SJSA1 (cell line): ENCODE results near the gene KRT12. TPM values are rescaled to one million over a fixed set of nuclear protein-coding genes. Genes with fewer than 3 reads are reported as not detected.
"Not testable (repeated sequence)": the region's sequence is repeated elsewhere in the genome, so short reads cannot be mapped to it uniquely, and the experiment has no call there.

Source experiments
- DNase-seq, 2 experiments: peaks; one replicate each; pipeline ENCODE4 v3.0.0-alpha.2; 2015 to 2020; ENCODE audit warnings: low spot score in 2 of 2, low read depth in 1 of 2
- H3K27ac ChIP-seq: fragments of 250-450 bp; sonication (Bioruptor Pico); 2 replicates; pipeline ENCODE4 v1.5.1; 2020; ENCODE audit warnings: mild to moderate bottlenecking, moderate library complexity
- H3K27me3 ChIP-seq: fragments of 250-450 bp; sonication (Bioruptor Pico); replicated peaks from 2 replicates; pipeline ENCODE4 v1.5.1; 2020; ENCODE audit warnings: mild to moderate bottlenecking, moderate library complexity
- H3K36me3 ChIP-seq: fragments of 250-450 bp; sonication (Bioruptor Pico); 2 replicates; pipeline ENCODE4 v1.5.1; 2020; ENCODE audit warnings: mild to moderate bottlenecking
- H3K4me1 ChIP-seq: fragments of 250-450 bp; sonication (Bioruptor Pico); replicated peaks from 2 replicates; pipeline ENCODE4 v1.6.1; 2021; ENCODE audit warnings: mild to moderate bottlenecking
- H3K4me3 ChIP-seq: fragments of 250-450 bp; sonication (Bioruptor Pico); 2 replicates; pipeline ENCODE4 v1.5.1; 2020; ENCODE audit warnings: mild to moderate bottlenecking
- H3K9me3 ChIP-seq: fragments of 250-450 bp; sonication (Bioruptor Pico); replicated peaks from 2 replicates; pipeline ENCODE4 v1.5.1; 2020; ENCODE audit warnings: mild to moderate bottlenecking
- total RNA-seq: library from RNA; depleted of rRNA; stranded (reverse); fragments of >200 nt; shearing (Covaris generic); gene quantifications from 2 replicates; pipeline ENCODE4 v1.2.3, GENCODE V29; 2014

The KRT12 gene
- total RNA-seq, 1 experiment from 2014 or later, result not detected

- no peak within 1 kb of the TSS for H3K4me3 ChIP-seq
- H3K9me3 ChIP-seq, result no peaks in the 10 kb centered on the region
- H3K27ac ChIP-seq, result no peak within 1 kb of the TSS
- peaks cover 34% of the 10 kb centered on the region for H3K4me1 ChIP-seq
- no peaks in the 10 kb centered on the region for H3K27me3 ChIP-seq
- DNase-seq, result no peak
- peaks cover 10% of the 10 kb centered on the region for H3K36me3 ChIP-seq
These were observed 44.8 kb downstream of the KRT12 start, which contains the start of gene KRT10 for GRCh38 chr17:40822132-40822812. Gene KRT10 (minus strand): TSS chr17:40822614. CDS start chr17:40822585, 29 bp downstream.

DNA sequence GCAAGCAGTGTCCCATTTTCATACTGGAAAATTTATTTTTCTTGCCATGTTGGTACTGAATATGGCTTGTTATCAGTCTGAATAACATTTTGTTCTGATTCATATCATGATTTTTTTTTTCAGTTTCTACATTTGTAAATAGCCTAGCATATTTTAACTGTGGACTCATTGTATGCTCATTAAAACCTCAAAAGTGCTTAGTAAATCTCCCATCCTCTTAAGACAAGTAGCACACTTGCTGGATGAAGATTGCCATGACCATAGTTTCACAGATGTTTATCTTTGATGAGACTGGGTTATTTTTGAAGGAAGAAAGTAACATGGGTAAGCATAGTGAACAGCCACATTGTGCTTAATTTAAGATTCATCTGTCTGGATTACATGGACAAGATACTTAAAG is 45.5 kb downstream of the KRT12 start:
- Histone ChIP-seq H3K4me1 (peaks cover 34% of the 10 kb centered on the region), H3K36me3 (peaks cover 17% of the 10 kb centered on the region), H3K9me3 (no peaks in the 10 kb centered on the region), H3K27ac (no peak overlapping the region), H3K27me3 (no peaks in the 10 kb centered on the region), H3K4me3 (no peak overlapping the region)
- peak in 1 of 2 experiments; percentile 28 for DNase-seq

DNA sequence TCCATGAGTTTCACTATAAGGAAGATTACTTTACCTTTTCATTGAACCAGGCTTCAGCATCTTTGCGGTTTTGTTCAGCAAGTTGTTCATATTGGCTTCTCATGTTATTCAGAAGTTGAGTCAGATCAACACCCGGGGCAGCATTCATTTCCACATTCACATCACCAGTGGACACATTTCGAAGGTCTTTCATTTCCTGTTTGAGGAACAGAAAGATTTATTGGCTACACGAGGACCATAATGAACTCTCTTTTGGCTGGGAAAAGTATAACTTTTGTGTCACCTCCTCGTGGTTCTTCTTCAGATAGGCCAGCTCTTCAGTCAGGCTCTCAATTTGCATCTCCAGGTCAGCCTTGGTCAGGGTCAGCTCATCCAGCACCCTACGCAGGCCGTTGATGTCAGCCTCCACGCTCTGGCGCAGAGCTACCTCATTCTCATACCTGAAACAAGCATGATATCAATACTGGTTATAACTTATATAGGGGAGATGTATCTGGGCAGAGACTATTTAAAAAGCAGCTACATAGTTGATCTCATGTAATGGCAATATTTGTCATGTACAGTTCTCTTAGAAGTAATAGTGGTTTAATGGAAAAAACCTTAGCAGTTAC is 46.7 kb downstream of the KRT12 start:
- peaks cover 34% of the 10 kb centered on the region for H3K4me1 ChIP-seq
- H3K9me3 ChIP-seq, result no peaks in the 10 kb centered on the region
- peaks cover 18% of the 10 kb centered on the region for H3K36me3 ChIP-seq
- no peak for DNase-seq
- H3K27me3 ChIP-seq, result no peaks in the 10 kb centered on the region
- no peak overlapping the region for H3K27ac ChIP-seq
- no peak overlapping the region for H3K4me3 ChIP-seq

DNA sequence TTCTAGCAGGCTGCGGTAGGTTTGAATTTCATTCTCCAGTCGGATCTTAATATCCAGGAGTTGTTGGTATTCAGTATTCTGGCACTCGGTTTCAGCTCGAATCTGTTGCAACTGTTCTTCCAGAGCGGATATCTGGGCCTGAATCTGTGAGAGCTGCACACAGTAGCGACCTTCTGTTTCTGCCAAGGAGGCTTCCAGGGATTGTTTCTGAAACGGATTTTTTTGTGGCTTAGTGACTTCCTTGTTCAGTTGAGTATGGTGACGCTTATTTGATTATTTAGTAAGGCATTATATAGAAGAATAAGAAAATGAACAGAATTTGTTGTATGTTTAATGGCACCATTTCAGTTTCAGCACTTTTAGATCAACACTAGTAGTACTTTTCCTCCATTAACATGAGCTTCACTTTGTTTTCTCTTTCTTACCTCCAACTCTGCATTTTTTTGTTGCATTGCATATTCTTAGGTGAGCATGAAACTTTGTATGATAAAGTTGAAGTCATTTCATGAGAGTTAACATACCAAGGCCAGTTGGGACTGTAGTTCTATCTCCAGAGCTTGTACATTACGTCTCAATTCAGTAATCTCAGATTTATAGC is 47.4 kb downstream of the KRT12 start:
- no peaks in the 10 kb centered on the region for H3K9me3 ChIP-seq
- DNase-seq, result no peak
- H3K4me1 ChIP-seq, result peaks cover 34% of the 10 kb centered on the region
- no peaks in the 10 kb centered on the region for H3K27me3 ChIP-seq
- H3K4me3 ChIP-seq, result peak overlapping the region; percentile 78
- peaks cover 18% of the 10 kb centered on the region for H3K36me3 ChIP-seq
- H3K27ac ChIP-seq, result peak overlapping the region; percentile 85

GRCh38 chr17:40818733-40819527 is 48.1 kb downstream of the KRT12 start:
- Histone ChIP-seq H3K4me3 (peak overlapping the region; percentile 78), H3K27ac (peak overlapping the region; percentile 85), H3K36me3 (peaks cover 18% of the 10 kb centered on the region), H3K4me1 (peaks cover 38% of the 10 kb centered on the region), H3K27me3 (no peaks in the 10 kb centered on the region), H3K9me3 (no peaks in the 10 kb centered on the region)
- DNase-seq, result peak; percentile 76 to 82

- peaks cover 42% of the 10 kb centered on the region for H3K4me1 ChIP-seq
- peak in 1 of 2 experiments; percentile 16 for DNase-seq
- no peaks in the 10 kb centered on the region for H3K27me3 ChIP-seq
These were observed 48.7 kb downstream of the KRT12 start for GRCh38 chr17:40818343-40818732.

GRCh38 chr17:40817103-40817682 is 49.8 kb downstream of the KRT12 start:
- DNase-seq, result no peak
- Histone ChIP-seq H3K36me3 (peaks cover 18% of the 10 kb centered on the region), H3K27ac (no peak overlapping the region), H3K9me3 (no peaks in the 10 kb centered on the region), H3K4me3 (no peak overlapping the region), H3K27me3 (no peaks in the 10 kb centered on the region), H3K4me1 (peaks cover 39% of the 10 kb centered on the region)

More at GRCh38 chr17:40818343-40818732, 48.7 kb downstream of the KRT12 start:
- Histone ChIP-seq H3K27ac (peak overlapping the region; percentile 85), H3K4me3 (peak overlapping the region; percentile 78), H3K36me3 (peaks cover 18% of the 10 kb centered on the region), H3K9me3 (no peaks in the 10 kb centered on the region)

GRCh38 chr17:40816569-40816968 is 50.5 kb downstream of the KRT12 start:
- Histone ChIP-seq H3K27ac (no peak overlapping the region), H3K4me3 (no peak overlapping the region), H3K36me3 (peaks cover 18% of the 10 kb centered on the region), H3K9me3 (no peaks in the 10 kb centered on the region), H3K4me1 (peaks cover 32% of the 10 kb centered on the region), H3K27me3 (no peaks in the 10 kb centered on the region)
- no peak for DNase-seq

DNA sequence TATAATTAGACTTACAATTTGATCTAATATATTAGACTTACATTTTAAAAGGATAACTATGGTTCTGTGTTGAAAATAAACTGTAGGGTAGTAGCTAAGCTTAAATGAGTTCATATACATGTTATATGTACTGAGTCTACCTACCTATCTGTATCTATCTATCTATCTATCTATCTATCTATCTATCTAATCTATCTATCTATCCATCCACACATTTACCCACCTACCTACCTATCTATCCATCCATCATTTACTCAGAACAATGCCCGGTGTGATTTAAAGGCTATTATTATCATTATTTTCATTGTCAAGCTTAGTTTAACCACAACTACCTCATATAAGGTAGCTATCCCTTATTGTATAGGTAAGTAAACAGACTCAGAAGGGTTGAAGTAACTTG is 51.6 kb downstream of the KRT12 start:
- Histone ChIP-seq H3K4me3 (no peak overlapping the region), H3K9me3 (no peaks in the 10 kb centered on the region), H3K4me1 (peaks cover 30% of the 10 kb centered on the region), H3K27me3 (no peaks in the 10 kb centered on the region), H3K27ac (no peak overlapping the region), H3K36me3 (peaks cover 18% of the 10 kb centered on the region)
- DNase-seq, result no peak

GRCh38 chr17:40814657-40815056 is 52.4 kb downstream of the KRT12 start:
- Histone ChIP-seq H3K36me3 (peaks cover 18% of the 10 kb centered on the region), H3K4me1 (peaks cover 30% of the 10 kb centered on the region)
- not testable (repeated sequence) for H3K4me3 ChIP-seq, H3K27ac ChIP-seq, DNase-seq, H3K9me3 ChIP-seq, H3K27me3 ChIP-seq

DNA sequence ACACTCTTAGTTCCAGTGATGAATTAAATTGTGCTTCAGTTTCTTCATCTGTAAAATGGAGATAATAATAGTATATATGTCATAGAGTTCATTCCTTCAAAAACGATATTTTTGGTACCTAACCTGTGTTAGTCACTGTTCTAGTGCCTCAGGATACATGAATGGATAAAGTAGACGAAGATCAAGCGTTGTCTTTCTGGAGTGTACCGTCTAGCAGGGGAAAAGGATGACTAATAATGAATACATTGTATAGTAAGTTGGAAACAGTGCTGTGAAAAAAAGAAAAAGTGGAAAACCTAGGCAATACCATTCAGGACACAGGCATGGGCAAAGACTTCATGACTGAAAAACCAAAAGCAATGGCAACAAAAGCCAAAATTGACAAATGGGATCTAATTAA is 53.2 kb downstream of the KRT12 start:
- H3K27ac ChIP-seq, result no peak overlapping the region
- no peak overlapping the region for H3K4me3 ChIP-seq
- H3K36me3 ChIP-seq, result peaks cover 18% of the 10 kb centered on the region
- H3K4me1 ChIP-seq, result peaks cover 33% of the 10 kb centered on the region
- H3K9me3 ChIP-seq, result no peaks in the 10 kb centered on the region
- H3K27me3 ChIP-seq, result no peaks in the 10 kb centered on the region
- DNase-seq, result peak in 1 of 2 experiments; percentile 33

DNA sequence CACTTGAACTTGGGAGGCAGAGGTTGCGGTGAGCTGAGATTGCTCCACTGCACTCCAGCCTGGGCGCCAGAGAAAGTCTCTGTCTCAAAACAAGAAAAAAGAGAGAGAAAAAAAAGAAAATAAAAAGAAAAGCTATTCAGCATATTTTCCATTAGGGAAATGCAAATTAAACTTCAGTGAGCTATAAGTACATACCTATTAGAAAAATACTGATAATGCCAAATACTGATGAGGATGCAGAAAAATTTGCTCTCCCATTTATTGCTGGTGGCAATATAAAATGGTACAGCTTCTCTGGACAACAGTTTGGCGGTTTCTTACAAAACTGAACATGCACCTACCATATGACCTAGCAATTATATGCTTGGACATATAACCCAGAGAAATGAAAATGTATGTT is 54.4 kb downstream of the KRT12 start:
- Histone ChIP-seq H3K27ac (no peak overlapping the region), H3K9me3 (no peaks in the 10 kb centered on the region), H3K36me3 (peaks cover 11% of the 10 kb centered on the region), H3K27me3 (no peaks in the 10 kb centered on the region), H3K4me1 (peaks cover 36% of the 10 kb centered on the region), H3K4me3 (no peak overlapping the region)
- DNase-seq, result no peak
